Measurements from ENCODE around the gene HOXA6. TPM values are rescaled to one million over a fixed set of nuclear protein-coding genes. Genes with fewer than 3 reads are reported as not detected.

The HOXA6 gene
- total RNA-seq, 1 experiment from 2014 or later, result 0.65 TPM

GRCh38 chr7:27096768-27097514 lies 50.6 kb downstream of the HOXA6 start:
- H3K9me2 ChIP-seq (ENCODE audit: insufficient read depth), result no peaks in the 10 kb centered on the region

GRCh38 chr7:27095897-27096767 lies 51.4 kb downstream of the HOXA6 start, which contains the start of gene HOXA1:
Gene HOXA1 (minus strand): TSS chr7:27096000. CDS start chr7:27095912, 88 bp downstream.
- Histone ChIP-seq H3K27me3 (ENCODE audit: insufficient read depth, low read depth) (no peaks in the 10 kb centered on the region), H3K9me2 (ENCODE audit: insufficient read depth) (no peaks in the 10 kb centered on the region), H4K20me1 (ENCODE audit: insufficient read depth) (no peaks in the 10 kb centered on the region), H2AFZ (no peak within 1 kb of the TSS), H3K79me2 (ENCODE audit: low read depth) (no peaks in the 10 kb centered on the region), H3F3A (ENCODE audit: insufficient read depth, low read depth) (peaks cover 33% of the 10 kb centered on the region), H3K4me2 (no peak within 1 kb of the TSS), H3K27ac (no peak within 1 kb of the TSS), H3K4me3 (no peak within 1 kb of the TSS), H3K36me3 (ENCODE audit: low read depth) (peaks cover 6% of the 10 kb centered on the region; the same call in 1 of the 2 replicates), H3K9me3 (ENCODE audit: insufficient read depth, low read depth) (no peaks in the 10 kb centered on the region), H3K4me1 (replicated peaks; ENCODE audit: insufficient read depth) (peaks cover 43% of the 10 kb centered on the region)
- ChIA-PET CTCF (interaction anchor here (0.6 kb wide), 1 partner anchor 32 kb away, joined by 3 read pairs; no protein-coding TSS in a partner anchor), POLR2A (ENCODE audit: unreplicated experiment) (no interaction called here)
- TF ChIP-seq, protein P1, sequence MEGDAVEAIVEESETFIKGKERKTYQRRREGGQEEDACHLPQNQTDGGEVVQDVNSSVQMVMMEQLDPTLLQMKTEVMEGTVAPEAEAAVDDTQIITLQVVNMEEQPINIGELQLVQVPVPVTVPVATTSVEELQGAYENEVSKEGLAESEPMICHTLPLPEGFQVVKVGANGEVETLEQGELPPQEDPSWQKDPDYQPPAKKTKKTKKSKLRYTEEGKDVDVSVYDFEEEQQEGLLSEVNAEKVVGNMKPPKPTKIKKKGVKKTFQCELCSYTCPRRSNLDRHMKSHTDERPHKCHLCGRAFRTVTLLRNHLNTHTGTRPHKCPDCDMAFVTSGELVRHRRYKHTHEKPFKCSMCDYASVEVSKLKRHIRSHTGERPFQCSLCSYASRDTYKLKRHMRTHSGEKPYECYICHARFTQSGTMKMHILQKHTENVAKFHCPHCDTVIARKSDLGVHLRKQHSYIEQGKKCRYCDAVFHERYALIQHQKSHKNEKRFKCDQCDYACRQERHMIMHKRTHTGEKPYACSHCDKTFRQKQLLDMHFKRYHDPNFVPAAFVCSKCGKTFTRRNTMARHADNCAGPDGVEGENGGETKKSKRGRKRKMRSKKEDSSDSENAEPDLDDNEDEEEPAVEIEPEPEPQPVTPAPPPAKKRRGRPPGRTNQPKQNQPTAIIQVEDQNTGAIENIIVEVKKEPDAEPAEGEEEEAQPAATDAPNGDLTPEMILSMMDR (conservative IDR thresholded peaks at IDR 0.05), result no peak
- no peak for TF ChIP-seq EZH2 (IDR thresholded peaks at IDR 0.05; ENCODE audit: low read depth)
- no TSS peak for BruUV-seq (replicated peaks)
- intact Hi-C loops (cut with micrococcal nuclease; ENCODE audit: unreplicated experiment), result no loop called here
- DNase-seq, result no peak

More at GRCh38 chr7:27096768-27097514, 50.6 kb downstream of the HOXA6 start:
- no peaks in the 10 kb centered on the region for H4K20me1 ChIP-seq (ENCODE audit: insufficient read depth)
- no peak overlapping the region for H2AFZ ChIP-seq
- POLR2A ChIA-PET (ENCODE audit: unreplicated experiment), result interaction anchor here (0.6 kb wide), 3 partner anchors 178 to 685 kb away, joined by 3 to 5 read pairs (median 3); no protein-coding TSS in a partner anchor
- DNase-seq, result no peak
- H3F3A ChIP-seq (ENCODE audit: insufficient read depth, low read depth), result peaks cover 30% of the 10 kb centered on the region
- intact Hi-C loops (cut with micrococcal nuclease; ENCODE audit: unreplicated experiment), result no loop called here
- H3K27me3 ChIP-seq (ENCODE audit: insufficient read depth, low read depth), result no peaks in the 10 kb centered on the region
- peak overlapping the region; percentile 71 for H3K4me2 ChIP-seq
- peaks cover 6% of the 10 kb centered on the region; the same call in 1 of the 2 replicates for H3K36me3 ChIP-seq (ENCODE audit: low read depth)
- peak overlapping the region; percentile 84 for H3K27ac ChIP-seq
- peaks cover 35% of the 10 kb centered on the region for H3K4me1 ChIP-seq (replicated peaks; ENCODE audit: insufficient read depth)
- H3K9me3 ChIP-seq (ENCODE audit: insufficient read depth, low read depth), result no peaks in the 10 kb centered on the region
- H3K79me2 ChIP-seq (ENCODE audit: low read depth), result no peaks in the 10 kb centered on the region
- CTCF ChIA-PET, result interaction anchor here (0.6 kb wide), 1 partner anchor 32 kb away, joined by 3 read pairs; no protein-coding TSS in a partner anchor
- BruUV-seq (replicated peaks), result no TSS peak
- no peak for TF ChIP-seq EZH2 (IDR thresholded peaks at IDR 0.05; ENCODE audit: low read depth)
- TF ChIP-seq, protein P1 (conservative IDR thresholded peaks at IDR 0.05), result no peak
- no peak overlapping the region for H3K4me3 ChIP-seq

Small RNA genes lying within 50 kb of the gene (microRNA-seq; reads per million reads assigned to microRNA genes)
- 2,024 reads per million, percentile 81 among the genes with 10 or more reads in this experiment for gene MIR196B (ENCODE audit: borderline number of aligned reads, borderline replicate concordance)

Other genes with a start within 250 kb of the HOXA6 start
- 2.0 and 2.2 TPM in 2 replicates for gene HOXA1, start 51.8 kb downstream of the HOXA6 start, total RNA-seq (2021)
- 6.1 and 6.5 TPM in 2 replicates for gene HOXA2, start 45.1 kb downstream of the HOXA6 start, total RNA-seq (2021)
- not detected in 2 replicates for gene HOXA4, start 17.0 kb downstream of the HOXA6 start, total RNA-seq (2021)
- gene HOXA5, start 4.1 kb downstream of the HOXA6 start, total RNA-seq (2021), result 0.63 and 1.0 TPM in 2 replicates
- 50.5 and 53.1 TPM in 2 replicates for gene HOXA3, start 4.8 kb upstream of the HOXA6 start, total RNA-seq (2021)
- gene HOXA7, start 8.9 kb upstream of the HOXA6 start, total RNA-seq (2021), result not detected in 2 replicates
- gene HOXA9, start 17.8 kb upstream of the HOXA6 start, total RNA-seq (2021), result 1.9 and 2.5 TPM in 2 replicates
- gene HOXA10, start 26.5 kb upstream of the HOXA6 start, total RNA-seq (2021), result not detected in 2 replicates
- gene HOXA11, start 37.5 kb upstream of the HOXA6 start, total RNA-seq (2021), result 0.26 and 0.43 TPM in 2 replicates
- gene HOXA13, start 52.3 kb upstream of the HOXA6 start, total RNA-seq (2021), result 0.35 and 0.40 TPM in 2 replicates
- gene EVX1, start 95.0 kb upstream of the HOXA6 start, total RNA-seq (2021), result not detected in 2 replicates